K562 (cell line): Measurements from ENCODE around the gene MAPT. TPM values are rescaled to one million over a fixed set of nuclear protein-coding genes. Genes with fewer than 3 reads are reported as not detected.

Experiments
- ATAC-seq: fragments of 200-7000 bp; cut with Tn5 transposase; 3 replicates; pipeline ENCODE4 v1.9.1; 2020; ENCODE audit warnings: moderate library complexity
- BruUV-seq: library from RNA; stranded (reverse); fragments of 400-500 nt; replicated peaks from 2 replicates; lab custom pipeline; 2021; lab: Mats Ljungman, UMichigan
- CTCF ChIA-PET: fragments of 300-600 bp; formaldehyde crosslinking; extraction: SDS; loops from one replicate; lab custom pipeline; 2021; ENCODE audit warnings: low intra/inter-chr PET ratio; lab: Yijun Ruan, JAX
- POLR2A ChIA-PET: fragments of 300-600, 350-650 bp; sonication (Branson Sonifier 250); formaldehyde crosslinking; extraction: SDS; loops from one replicate; lab custom pipeline; 2021; ENCODE audit warnings: antibody characterized with exemption, inconsistent platforms; lab: Yijun Ruan, JAX
- DNase-seq, 4 experiments: peaks; one replicate each; pipeline versions ENCODE4 v3.0.0 to v3.0.0-alpha.2; 2011 to 2018; ENCODE audit warnings: low spot score in 3 of 4, mixed read lengths in 3 of 4; ENCODE audit errors: extremely low read depth in 1 of 4
- FAIRE-seq: peaks from 2 replicates; lab custom pipeline; 2011; peaks lifted over from hg19 to GRCh38; lab: Jason Lieb, UNC
- H2AFZ ChIP-seq: 2 replicates; pipeline ENCODE4 v1.6.0; 2011; ENCODE audit warnings: low read depth, low read length, control low read depth, inconsistent platforms
- H3K27ac ChIP-seq: fragments of 200-600 bp; 3 replicates; pipeline ENCODE4 v1.8.0; 2011; ENCODE audit warnings: low read depth, mild to moderate bottlenecking, control low read depth, inconsistent platforms, low read length, moderate library complexity, mixed read lengths; ENCODE audit errors: extremely low read depth
- H3K27me3 ChIP-seq, 2 experiments: fragments of 300-600 bp in 1 of 2; 2 replicates in 1 of 2; 3 replicates in 1 of 2; pipeline versions ENCODE4 v1.6.0 to v1.8.0; 2011; ENCODE audit warnings: inconsistent platforms in 2 of 2, low read length in 2 of 2, mild to moderate bottlenecking in 1 of 2, mixed read lengths in 1 of 2, moderate library complexity in 1 of 2; ENCODE audit not compliant: control insufficient read depth in 2 of 2, insufficient read depth in 2 of 2
- H3K36me3 ChIP-seq: fragments of 300-600 bp; 3 replicates; pipeline ENCODE4 v1.8.0; 2011; ENCODE audit warnings: mild to moderate bottlenecking, low read length, inconsistent platforms; ENCODE audit not compliant: control insufficient read depth, insufficient read depth
- H3K4me1 ChIP-seq, 2 experiments: fragments of 200-600 bp in 1 of 2; replicated peaks in 1 of 2; 2 replicates in 1 of 2; 3 replicates in 1 of 2; pipeline versions ENCODE4 v1.5.1 to v1.8.0; 2011; ENCODE audit warnings: inconsistent platforms in 2 of 2, low read length in 2 of 2, mild to moderate bottlenecking in 1 of 2, mixed read lengths in 1 of 2, moderate library complexity in 1 of 2; ENCODE audit not compliant: control insufficient read depth in 2 of 2, insufficient read depth in 2 of 2
- H3K4me2 ChIP-seq: 2 replicates; pipeline ENCODE4 v1.6.1; 2011; ENCODE audit warnings: low read length, control low read depth, inconsistent platforms, mixed read lengths; ENCODE audit not compliant: insufficient read depth
- H3K4me3 ChIP-seq: fragments of 200-600 bp; sonication (generic), shearing (Covaris generic); 2 replicates; pipeline ENCODE4 v1.5.1; 2016; ENCODE audit warnings: control low read depth, inconsistent platforms
- H3K79me2 ChIP-seq: fragments of 200-600 bp; 3 replicates; pipeline ENCODE4 v1.8.0; 2011; ENCODE audit warnings: low read length, inconsistent platforms; ENCODE audit not compliant: control insufficient read depth, insufficient read depth
- H3K9ac ChIP-seq, 2 experiments: 2 replicates each; pipeline versions ENCODE4 v1.6.0 to v1.6.1; 2011; ENCODE audit warnings: low read depth in 2 of 2, low read length in 2 of 2, control low read depth in 1 of 2, inconsistent platforms in 1 of 2, mild to moderate bottlenecking in 1 of 2, mixed read lengths in 1 of 2; ENCODE audit not compliant: insufficient read depth in 1 of 2
- H3K9me1 ChIP-seq: one replicate; pipeline ENCODE4 v1.6.0; 2011; ENCODE audit warnings: inconsistent platforms, mild to moderate bottlenecking, low read length, moderate library complexity; ENCODE audit not compliant: control insufficient read depth, insufficient read depth
- H3K9me3 ChIP-seq: replicated peaks from 2 replicates; pipeline ENCODE4 v1.5.1; 2011; ENCODE audit warnings: low read depth, low read length, inconsistent platforms; ENCODE audit not compliant: control insufficient read depth, insufficient read depth
- H4K20me1 ChIP-seq: replicated peaks from 2 replicates; pipeline ENCODE4 v1.6.1; 2011; ENCODE audit warnings: low read length, inconsistent platforms, mixed read lengths; ENCODE audit not compliant: control insufficient read depth, insufficient read depth
- BRD9 ChIP-seq: fragments of 450-650 bp; IDR thresholded peaks from 2 replicates; pipeline ENCODE4 v1.6.1; 2018; ENCODE audit warnings: low read depth; ENCODE audit not compliant: partially characterized antibody
- CBX3 ChIP-seq, 2 experiments: IDR thresholded peaks; 1 replicate in 1 of 2; 2 replicates in 1 of 2; pipeline ENCODE4 v1.6.1; 2012; ENCODE audit warnings: inconsistent platforms in 2 of 2, low read length in 2 of 2, borderline replicate concordance in 1 of 2, control low read depth in 1 of 2
- KHSRP ChIP-seq: fragments of 450-650 bp; IDR thresholded peaks from 2 replicates; pipeline ENCODE4 v1.6.1; 2017
- KLF6 ChIP-seq: fragments of 250-450 bp; sonication (Bioruptor Pico); IDR thresholded peaks from 2 replicates; pipeline ENCODE4 v1.4.0; 2020; ENCODE audit warnings: mild to moderate bottlenecking, moderate library complexity, borderline replicate concordance
- NBN ChIP-seq: fragments of 450-650 bp; IDR thresholded peaks from 2 replicates; pipeline ENCODE4 v1.6.1; 2016; ENCODE audit warnings: low read depth, mild to moderate bottlenecking
- NCOA2 ChIP-seq, 2 experiments: fragments of 450-650 bp; IDR thresholded peaks; 2 replicates each; pipeline ENCODE4 v1.6.1; 2018; ENCODE audit warnings: mild to moderate bottlenecking in 2 of 2, moderate library complexity in 1 of 2; ENCODE audit not compliant: partially characterized antibody in 2 of 2
- NCOR1 ChIP-seq: fragments of 450-650 bp; IDR thresholded peaks from 2 replicates; pipeline ENCODE4 v1.6.1; 2016; ENCODE audit warnings: mild to moderate bottlenecking, moderate library complexity
- PTRF ChIP-seq: fragments of 450-650 bp; IDR thresholded peaks from 2 replicates; pipeline ENCODE4 v1.6.1; 2016; ENCODE audit warnings: mild to moderate bottlenecking, missing genetic modification characterization, missing compliant biosample characterization
- SLC30A9 ChIP-seq: fragments of 250-450 bp; sonication (Bioruptor Pico); IDR thresholded peaks from 2 replicates; pipeline ENCODE4 v1.8.0; 2022; ENCODE audit warnings: mild to moderate bottlenecking, moderate library complexity
- TAF7 ChIP-seq: fragments of 450-650 bp; IDR thresholded peaks from 2 replicates; pipeline ENCODE4 v1.6.1; 2016; ENCODE audit warnings: missing genetic modification characterization, missing compliant biosample characterization
- ZBED1 ChIP-seq: IDR thresholded peaks from 2 replicates; pipeline ENCODE4 v1.6.1; 2014
- ZNF324 ChIP-seq: fragments of 250-450 bp; sonication (Bioruptor Pico); IDR thresholded peaks from 2 replicates; pipeline ENCODE4 v1.4.0; 2020; ENCODE audit warnings: mild to moderate bottlenecking
- WGBS: fragments of 100-300 bp; shearing (Covaris generic); methylation state at CpG from one replicate; pipeline ENCODE4 v1.1.6; 2016; ENCODE audit warnings: low coverage, mixed read lengths; ENCODE audit not compliant: insufficient coverage; ENCODE audit errors: missing lambda C conversion rate; 5-methylcytosine and 5-hydroxymethylcytosine counted together
- in situ Hi-C: fragments of 300-500 bp; cut with MboI; formaldehyde crosslinking; loops from 4 replicates; pipeline ENCODE4 v1.15.0; 2018; ENCODE audit warnings: inconsistent platforms, mixed read lengths
- intact Hi-C: fragments of 100-400 bp; cut with micrococcal nuclease; formaldehyde crosslinking; loops from 2 replicates; pipeline ENCODE4 v1.14.2; 2022
- polyA plus RNA-seq, 8 experiments: library from polyadenylated mRNA; depleted of rRNA in 4 of 8; stranded (reverse) in 5 of 8; unstranded in 3 of 8; fragments of >200 nt; fragmentation: Nextera tagmentation in 2 of 8; fragmentation: Illumina TruSeq in 1 of 8; extraction: Ambion mirVana in 2 of 8; extraction: Trizol in 1 of 8; gene quantifications; 2 replicates each; pipeline versions ENCODE4 v1.2.1 to v1.2.3, GENCODE V29; 2011 to 2014; ENCODE audit warnings: inconsistent platforms in 1 of 8, missing spikeins in 1 of 8
- total RNA-seq, 7 experiments: library from RNA; depleted of rRNA in 6 of 7; stranded (reverse); fragments of >200 nt in 6 of 7; fragmentation: Illumina TruSeq in 2 of 7; extraction: Trizol in 2 of 7; gene quantifications; 2 replicates each; pipeline versions ENCODE4 v1.2.1 to v1.2.3, GENCODE V29; 2011 to 2021; ENCODE audit warnings: low replicate concordance in 1 of 7
- TF ChIP-seq, protein P1 (sequence below): fragments of 450-650 bp; IDR thresholded peaks from 2 replicates; pipeline ENCODE4 v1.6.1; 2017; ENCODE audit warnings: antibody characterized with exemption, mild to moderate bottlenecking
- TF ChIP-seq, protein P2 (sequence below): sonication (generic); formaldehyde crosslinking; IDR thresholded peaks from 2 replicates; pipeline ENCODE4 v1.8.0; 2023; ENCODE audit warnings: mild to moderate bottlenecking, missing genetic modification reagents

MAPT gene
- total and polyA plus RNA-seq, 9 of the 15 experiments (the other 6 are each of a cell fraction or from before 2014, with no cell fraction given) = 0.04 to 1.1 (median 0.36) TPM

DNA sequence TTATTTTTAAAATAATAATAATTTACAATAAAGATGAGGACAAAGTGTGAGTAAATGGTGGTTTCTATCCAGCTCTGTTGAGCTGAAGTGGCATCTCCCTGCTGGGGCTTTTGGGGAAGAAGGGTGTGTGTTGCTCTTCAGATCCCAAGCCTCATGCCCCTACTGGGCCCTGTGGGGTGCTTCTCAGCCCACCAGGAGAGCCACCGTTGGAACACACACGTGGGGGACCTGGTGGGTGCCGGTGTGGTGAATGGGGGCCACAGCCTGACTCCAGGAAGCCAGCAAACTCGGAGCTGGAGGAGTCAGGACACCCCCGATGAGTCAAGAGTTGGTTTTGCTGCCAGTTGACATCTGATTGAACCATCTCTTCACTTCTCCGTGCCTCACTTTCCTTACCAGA, 66.9 kb downstream of the MAPT start:
- no TSS peak for BruUV-seq
- H3K27me3 ChIP-seq = peaks cover 12 to 47% of the 10 kb centered on the region in 2 experiments; a peak in 4 of 5 replicates
- H4K20me1 ChIP-seq = no peaks in the 10 kb centered on the region
- CTCF ChIA-PET = interaction anchor here (0.5 kb wide), 1 partner anchor 19 kb away, joined by 3 read pairs; no protein-coding TSS in a partner anchor
- H3K9me1 ChIP-seq = no peaks in the 10 kb centered on the region
- H3K4me3 ChIP-seq = no peak overlapping the region
- FAIRE-seq (no peak), DNase-seq (no peak), ATAC-seq (no peak)
- intact Hi-C loops (no loop called here), in situ Hi-C loops (no loop called here)
- 7% methylated on average over 6 of the region's 6 CpGs for WGBS
- H3K9me3 ChIP-seq = no peaks in the 10 kb centered on the region
- no peaks in the 10 kb centered on the region; a peak in 2 of 5 replicates for H3K4me1 ChIP-seq
- POLR2A ChIA-PET = interaction anchor here (0.6 kb wide), 1 partner anchor 9 kb away, joined by 3 read pairs; no protein-coding TSS in a partner anchor
- no peaks in the 10 kb centered on the region for H3K79me2 ChIP-seq
- no peak overlapping the region for H3K27ac ChIP-seq
- no peak overlapping the region for H3K4me2 ChIP-seq
- no peak overlapping the region for H2AFZ ChIP-seq
- peak overlapping the region in 1 of 2 experiments; percentile 52; a peak in 1 of 4 replicates for H3K9ac ChIP-seq
- H3K36me3 ChIP-seq = no peaks in the 10 kb centered on the region
- TF ChIP-seq KLF6 (CRISPR knock-in tag) (no peak), ZBED1 (no peak), ZNF324 (CRISPR knock-in tag) (no peak), NCOA2 (IDR thresholded peaks at IDR 0.05; ENCODE audit: partially characterized antibody in 2 of 2) (no peak), SLC30A9 (CRISPR knock-in tag) (no peak), NCOR1 (no peak), NBN (no peak), TAF7 (no peak), CBX3 (IDR thresholded peaks at IDR 0.05; ENCODE audit: borderline replicate concordance in 1 of 2, low read length in 2 of 2) (no peak), KHSRP (no peak), BRD9 (no peak), PTRF (tag) (no peak)
- TF ChIP-seq, protein P1, sequence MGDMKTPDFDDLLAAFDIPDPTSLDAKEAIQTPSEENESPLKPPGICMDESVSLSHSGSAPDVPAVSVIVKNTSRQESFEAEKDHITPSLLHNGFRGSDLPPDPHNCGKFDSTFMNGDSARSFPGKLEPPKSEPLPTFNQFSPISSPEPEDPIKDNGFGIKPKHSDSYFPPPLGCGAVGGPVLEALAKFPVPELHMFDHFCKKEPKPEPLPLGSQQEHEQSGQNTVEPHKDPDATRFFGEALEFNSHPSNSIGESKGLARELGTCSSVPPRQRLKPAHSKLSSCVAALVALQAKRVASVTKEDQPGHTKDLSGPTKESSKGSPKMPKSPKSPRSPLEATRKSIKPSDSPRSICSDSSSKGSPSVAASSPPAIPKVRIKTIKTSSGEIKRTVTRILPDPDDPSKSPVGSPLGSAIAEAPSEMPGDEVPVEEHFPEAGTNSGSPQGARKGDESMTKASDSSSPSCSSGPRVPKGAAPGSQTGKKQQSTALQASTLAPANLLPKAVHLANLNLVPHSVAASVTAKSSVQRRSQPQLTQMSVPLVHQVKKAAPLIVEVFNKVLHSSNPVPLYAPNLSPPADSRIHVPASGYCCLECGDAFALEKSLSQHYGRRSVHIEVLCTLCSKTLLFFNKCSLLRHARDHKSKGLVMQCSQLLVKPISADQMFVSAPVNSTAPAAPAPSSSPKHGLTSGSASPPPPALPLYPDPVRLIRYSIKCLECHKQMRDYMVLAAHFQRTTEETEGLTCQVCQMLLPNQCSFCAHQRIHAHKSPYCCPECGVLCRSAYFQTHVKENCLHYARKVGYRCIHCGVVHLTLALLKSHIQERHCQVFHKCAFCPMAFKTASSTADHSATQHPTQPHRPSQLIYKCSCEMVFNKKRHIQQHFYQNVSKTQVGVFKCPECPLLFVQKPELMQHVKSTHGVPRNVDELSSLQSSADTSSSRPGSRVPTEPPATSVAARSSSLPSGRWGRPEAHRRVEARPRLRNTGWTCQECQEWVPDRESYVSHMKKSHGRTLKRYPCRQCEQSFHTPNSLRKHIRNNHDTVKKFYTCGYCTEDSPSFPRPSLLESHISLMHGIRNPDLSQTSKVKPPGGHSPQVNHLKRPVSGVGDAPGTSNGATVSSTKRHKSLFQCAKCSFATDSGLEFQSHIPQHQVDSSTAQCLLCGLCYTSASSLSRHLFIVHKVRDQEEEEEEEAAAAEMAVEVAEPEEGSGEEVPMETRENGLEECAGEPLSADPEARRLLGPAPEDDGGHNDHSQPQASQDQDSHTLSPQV = no peak
- TF ChIP-seq, protein P2, sequence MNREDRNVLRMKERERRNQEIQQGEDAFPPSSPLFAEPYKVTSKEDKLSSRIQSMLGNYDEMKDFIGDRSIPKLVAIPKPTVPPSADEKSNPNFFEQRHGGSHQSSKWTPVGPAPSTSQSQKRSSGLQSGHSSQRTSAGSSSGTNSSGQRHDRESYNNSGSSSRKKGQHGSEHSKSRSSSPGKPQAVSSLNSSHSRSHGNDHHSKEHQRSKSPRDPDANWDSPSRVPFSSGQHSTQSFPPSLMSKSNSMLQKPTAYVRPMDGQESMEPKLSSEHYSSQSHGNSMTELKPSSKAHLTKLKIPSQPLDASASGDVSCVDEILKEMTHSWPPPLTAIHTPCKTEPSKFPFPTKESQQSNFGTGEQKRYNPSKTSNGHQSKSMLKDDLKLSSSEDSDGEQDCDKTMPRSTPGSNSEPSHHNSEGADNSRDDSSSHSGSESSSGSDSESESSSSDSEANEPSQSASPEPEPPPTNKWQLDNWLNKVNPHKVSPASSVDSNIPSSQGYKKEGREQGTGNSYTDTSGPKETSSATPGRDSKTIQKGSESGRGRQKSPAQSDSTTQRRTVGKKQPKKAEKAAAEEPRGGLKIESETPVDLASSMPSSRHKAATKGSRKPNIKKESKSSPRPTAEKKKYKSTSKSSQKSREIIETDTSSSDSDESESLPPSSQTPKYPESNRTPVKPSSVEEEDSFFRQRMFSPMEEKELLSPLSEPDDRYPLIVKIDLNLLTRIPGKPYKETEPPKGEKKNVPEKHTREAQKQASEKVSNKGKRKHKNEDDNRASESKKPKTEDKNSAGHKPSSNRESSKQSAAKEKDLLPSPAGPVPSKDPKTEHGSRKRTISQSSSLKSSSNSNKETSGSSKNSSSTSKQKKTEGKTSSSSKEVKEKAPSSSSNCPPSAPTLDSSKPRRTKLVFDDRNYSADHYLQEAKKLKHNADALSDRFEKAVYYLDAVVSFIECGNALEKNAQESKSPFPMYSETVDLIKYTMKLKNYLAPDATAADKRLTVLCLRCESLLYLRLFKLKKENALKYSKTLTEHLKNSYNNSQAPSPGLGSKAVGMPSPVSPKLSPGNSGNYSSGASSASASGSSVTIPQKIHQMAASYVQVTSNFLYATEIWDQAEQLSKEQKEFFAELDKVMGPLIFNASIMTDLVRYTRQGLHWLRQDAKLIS (CRISPR knock-in tag) = no peak
